ENCODE measurements around the gene MBNL1. TPM values are rescaled to one million over a fixed set of nuclear protein-coding genes. Genes with fewer than 3 reads are reported as not detected.

The MBNL1 gene
- total and polyA plus RNA-seq, 4 donors = 17.1 to 110 (median 62.3) TPM

DNA sequence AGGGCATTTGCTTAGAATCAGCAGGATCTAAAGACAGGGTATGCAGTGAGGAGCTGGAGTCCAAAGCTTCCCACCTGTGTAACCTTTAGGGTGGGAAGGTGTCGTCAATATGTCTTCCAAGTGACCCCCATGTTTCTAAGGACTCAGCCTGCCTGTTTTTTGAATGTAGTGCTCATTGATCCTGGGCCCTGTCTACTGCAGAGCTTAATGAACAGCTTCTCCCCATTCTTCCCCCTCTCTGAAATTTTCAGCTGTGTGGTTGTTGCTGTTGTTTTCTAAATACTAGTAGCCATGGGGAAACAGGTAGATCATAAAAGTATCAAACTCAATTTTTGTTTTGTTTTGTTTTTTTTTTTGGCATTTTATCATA, 39.7 kb downstream of the MBNL1 start:
- Histone ChIP-seq H3K9ac (ENCODE audit: low read depth in 1 of 2, low read length in 2 of 2) (no peak overlapping the region), H3K4me1 (ENCODE audit: control insufficient read depth in 4 of 4, insufficient read depth in 4 of 4, low read length in 3 of 4) (peaks cover 5 to 34% (median 20%) of the 10 kb centered on the region in 4 donors), H3K27me3 (ENCODE audit: control insufficient read depth in 4 of 4, insufficient read depth in 4 of 4, low read length in 3 of 4) (no peaks in the 10 kb centered on the region), H3K9me3 (ENCODE audit: control insufficient read depth in 4 of 4, low read length in 3 of 4) (no peaks in the 10 kb centered on the region), H3K36me3 (ENCODE audit: control insufficient read depth in 4 of 4, insufficient read depth in 3 of 4, low read depth in 1 of 4, low read length in 3 of 4) (peaks cover 0 to 4% (median 0%) of the 10 kb centered on the region in 4 donors), H3K27ac (ENCODE audit: low read depth in 1 of 2, low read length in 2 of 2) (peak overlapping the region; percentile 19 to 62), H3K4me3 (ENCODE audit: low read depth in 1 of 3, low read length in 3 of 3) (no peak overlapping the region)
- WGBS = 80% methylated on average over 1 of the region's 1 CpG
- DNase-seq (ENCODE audit: low spot score) = no peak
- TF ChIP-seq HNF4G (IDR thresholded peaks at IDR 0.05) (no peak), JUND (IDR thresholded peaks at IDR 0.05) (no peak), TAF1 (conservative IDR thresholded peaks at IDR 0.05) (no peak), YY1 (IDR thresholded peaks at IDR 0.05) (no peak), FOXA1 (IDR thresholded peaks at IDR 0.05) (no peak), HNF4A (conservative IDR thresholded peaks at IDR 0.05) (no peak), SP1 (IDR thresholded peaks at IDR 0.05) (no peak), EGR1 (IDR thresholded peaks at IDR 0.05; ENCODE audit: low read depth in 2 of 2) (no peak)
- TF ChIP-seq, protein P1, sequence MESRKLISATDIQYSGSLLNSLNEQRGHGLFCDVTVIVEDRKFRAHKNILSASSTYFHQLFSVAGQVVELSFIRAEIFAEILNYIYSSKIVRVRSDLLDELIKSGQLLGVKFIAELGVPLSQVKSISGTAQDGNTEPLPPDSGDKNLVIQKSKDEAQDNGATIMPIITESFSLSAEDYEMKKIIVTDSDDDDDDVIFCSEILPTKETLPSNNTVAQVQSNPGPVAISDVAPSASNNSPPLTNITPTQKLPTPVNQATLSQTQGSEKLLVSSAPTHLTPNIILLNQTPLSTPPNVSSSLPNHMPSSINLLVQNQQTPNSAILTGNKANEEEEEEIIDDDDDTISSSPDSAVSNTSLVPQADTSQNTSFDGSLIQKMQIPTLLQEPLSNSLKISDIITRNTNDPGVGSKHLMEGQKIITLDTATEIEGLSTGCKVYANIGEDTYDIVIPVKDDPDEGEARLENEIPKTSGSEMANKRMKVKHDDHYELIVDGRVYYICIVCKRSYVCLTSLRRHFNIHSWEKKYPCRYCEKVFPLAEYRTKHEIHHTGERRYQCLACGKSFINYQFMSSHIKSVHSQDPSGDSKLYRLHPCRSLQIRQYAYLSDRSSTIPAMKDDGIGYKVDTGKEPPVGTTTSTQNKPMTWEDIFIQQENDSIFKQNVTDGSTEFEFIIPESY (IDR thresholded peaks at IDR 0.05) = no peak
- TF ChIP-seq, protein P2, sequence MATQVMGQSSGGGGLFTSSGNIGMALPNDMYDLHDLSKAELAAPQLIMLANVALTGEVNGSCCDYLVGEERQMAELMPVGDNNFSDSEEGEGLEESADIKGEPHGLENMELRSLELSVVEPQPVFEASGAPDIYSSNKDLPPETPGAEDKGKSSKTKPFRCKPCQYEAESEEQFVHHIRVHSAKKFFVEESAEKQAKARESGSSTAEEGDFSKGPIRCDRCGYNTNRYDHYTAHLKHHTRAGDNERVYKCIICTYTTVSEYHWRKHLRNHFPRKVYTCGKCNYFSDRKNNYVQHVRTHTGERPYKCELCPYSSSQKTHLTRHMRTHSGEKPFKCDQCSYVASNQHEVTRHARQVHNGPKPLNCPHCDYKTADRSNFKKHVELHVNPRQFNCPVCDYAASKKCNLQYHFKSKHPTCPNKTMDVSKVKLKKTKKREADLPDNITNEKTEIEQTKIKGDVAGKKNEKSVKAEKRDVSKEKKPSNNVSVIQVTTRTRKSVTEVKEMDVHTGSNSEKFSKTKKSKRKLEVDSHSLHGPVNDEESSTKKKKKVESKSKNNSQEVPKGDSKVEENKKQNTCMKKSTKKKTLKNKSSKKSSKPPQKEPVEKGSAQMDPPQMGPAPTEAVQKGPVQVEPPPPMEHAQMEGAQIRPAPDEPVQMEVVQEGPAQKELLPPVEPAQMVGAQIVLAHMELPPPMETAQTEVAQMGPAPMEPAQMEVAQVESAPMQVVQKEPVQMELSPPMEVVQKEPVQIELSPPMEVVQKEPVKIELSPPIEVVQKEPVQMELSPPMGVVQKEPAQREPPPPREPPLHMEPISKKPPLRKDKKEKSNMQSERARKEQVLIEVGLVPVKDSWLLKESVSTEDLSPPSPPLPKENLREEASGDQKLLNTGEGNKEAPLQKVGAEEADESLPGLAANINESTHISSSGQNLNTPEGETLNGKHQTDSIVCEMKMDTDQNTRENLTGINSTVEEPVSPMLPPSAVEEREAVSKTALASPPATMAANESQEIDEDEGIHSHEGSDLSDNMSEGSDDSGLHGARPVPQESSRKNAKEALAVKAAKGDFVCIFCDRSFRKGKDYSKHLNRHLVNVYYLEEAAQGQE (IDR thresholded peaks at IDR 0.05) = no peak
- TF ChIP-seq, protein P3, sequence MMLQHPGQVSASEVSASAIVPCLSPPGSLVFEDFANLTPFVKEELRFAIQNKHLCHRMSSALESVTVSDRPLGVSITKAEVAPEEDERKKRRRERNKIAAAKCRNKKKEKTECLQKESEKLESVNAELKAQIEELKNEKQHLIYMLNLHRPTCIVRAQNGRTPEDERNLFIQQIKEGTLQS (IDR thresholded peaks at IDR 0.05) = no peak

DNA sequence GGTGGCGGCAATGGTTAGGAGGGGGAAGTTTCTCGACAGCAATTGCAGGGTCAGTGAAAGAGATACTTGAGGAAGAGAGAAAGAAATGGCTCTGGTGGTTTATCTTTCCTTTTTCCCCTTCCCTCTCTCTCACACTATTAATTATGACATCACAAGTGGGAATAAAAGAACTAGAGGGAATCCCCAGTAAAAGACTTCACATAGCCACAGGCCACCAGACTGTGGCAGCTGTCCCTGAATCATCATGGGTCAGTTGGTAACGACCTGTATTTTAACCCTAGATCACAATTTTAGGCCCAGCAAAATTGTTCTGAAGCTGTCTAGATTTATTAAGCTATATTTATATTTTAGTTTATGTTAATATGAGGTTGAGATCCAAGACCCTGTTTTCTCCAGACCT, 40.3 kb downstream of the MBNL1 start:
- Histone ChIP-seq H3K4me3 (ENCODE audit: low read depth in 1 of 3, low read length in 3 of 3) (no peak overlapping the region), H3K27me3 (ENCODE audit: control insufficient read depth in 4 of 4, insufficient read depth in 4 of 4, low read length in 3 of 4) (no peaks in the 10 kb centered on the region), H3K9ac (ENCODE audit: low read depth in 1 of 2, low read length in 2 of 2) (no peak overlapping the region), H3K4me1 (ENCODE audit: control insufficient read depth in 4 of 4, insufficient read depth in 4 of 4, low read length in 3 of 4) (peaks cover 5 to 35% (median 18%) of the 10 kb centered on the region in 4 donors), H3K9me3 (ENCODE audit: control insufficient read depth in 4 of 4, low read length in 3 of 4) (no peaks in the 10 kb centered on the region), H3K27ac (ENCODE audit: low read depth in 1 of 2, low read length in 2 of 2) (peak overlapping the region; percentile 19 to 62), H3K36me3 (ENCODE audit: control insufficient read depth in 4 of 4, insufficient read depth in 3 of 4, low read depth in 1 of 4, low read length in 3 of 4) (peaks cover 0 to 4% (median 0%) of the 10 kb centered on the region in 4 donors)
- no peak for DNase-seq (ENCODE audit: low spot score)
- WGBS = 70% methylated on average over 3 of the region's 3 CpGs
- TF ChIP-seq, protein P3 (IDR thresholded peaks at IDR 0.05) = no peak
- TF ChIP-seq EGR1 (IDR thresholded peaks at IDR 0.05; ENCODE audit: low read depth in 2 of 2) (no peak), JUND (IDR thresholded peaks at IDR 0.05) (no peak), SP1 (IDR thresholded peaks at IDR 0.05) (no peak), GABPA (IDR thresholded peaks at IDR 0.05 in 1 of 2, conservative IDR thresholded peaks at IDR 0.05 in 1 of 2) (no peak), RAD21 (IDR thresholded peaks at IDR 0.05) (no peak), YY1 (IDR thresholded peaks at IDR 0.05) (no peak), HNF4A (conservative IDR thresholded peaks at IDR 0.05) (no peak), FOXA1 (IDR thresholded peaks at IDR 0.05) (no peak), RXRA (IDR thresholded peaks at IDR 0.05) (no peak), NR2F2 (IDR thresholded peaks at IDR 0.05) (no peak), TAF1 (conservative IDR thresholded peaks at IDR 0.05) (no peak), HNF4G (IDR thresholded peaks at IDR 0.05) (no peak)
- TF ChIP-seq, protein P2 (IDR thresholded peaks at IDR 0.05) = no peak
- TF ChIP-seq, protein P4, sequence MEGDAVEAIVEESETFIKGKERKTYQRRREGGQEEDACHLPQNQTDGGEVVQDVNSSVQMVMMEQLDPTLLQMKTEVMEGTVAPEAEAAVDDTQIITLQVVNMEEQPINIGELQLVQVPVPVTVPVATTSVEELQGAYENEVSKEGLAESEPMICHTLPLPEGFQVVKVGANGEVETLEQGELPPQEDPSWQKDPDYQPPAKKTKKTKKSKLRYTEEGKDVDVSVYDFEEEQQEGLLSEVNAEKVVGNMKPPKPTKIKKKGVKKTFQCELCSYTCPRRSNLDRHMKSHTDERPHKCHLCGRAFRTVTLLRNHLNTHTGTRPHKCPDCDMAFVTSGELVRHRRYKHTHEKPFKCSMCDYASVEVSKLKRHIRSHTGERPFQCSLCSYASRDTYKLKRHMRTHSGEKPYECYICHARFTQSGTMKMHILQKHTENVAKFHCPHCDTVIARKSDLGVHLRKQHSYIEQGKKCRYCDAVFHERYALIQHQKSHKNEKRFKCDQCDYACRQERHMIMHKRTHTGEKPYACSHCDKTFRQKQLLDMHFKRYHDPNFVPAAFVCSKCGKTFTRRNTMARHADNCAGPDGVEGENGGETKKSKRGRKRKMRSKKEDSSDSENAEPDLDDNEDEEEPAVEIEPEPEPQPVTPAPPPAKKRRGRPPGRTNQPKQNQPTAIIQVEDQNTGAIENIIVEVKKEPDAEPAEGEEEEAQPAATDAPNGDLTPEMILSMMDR (IDR thresholded peaks at IDR 0.05; ENCODE audit: low read depth, low read length, missing input control) = no peak
- TF ChIP-seq, protein P5, sequence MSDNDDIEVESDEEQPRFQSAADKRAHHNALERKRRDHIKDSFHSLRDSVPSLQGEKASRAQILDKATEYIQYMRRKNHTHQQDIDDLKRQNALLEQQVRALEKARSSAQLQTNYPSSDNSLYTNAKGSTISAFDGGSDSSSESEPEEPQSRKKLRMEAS (IDR thresholded peaks at IDR 0.05) = no peak
- TF ChIP-seq, protein P1 (IDR thresholded peaks at IDR 0.05) = no peak

All from liver (tissue), 9 donors.